ENCODE measurements around the gene SNX32. TPM values are rescaled to one million over a fixed set of nuclear protein-coding genes. Genes with fewer than 3 reads are reported as not detected.
"Not testable (repeated sequence)": the region's sequence is repeated elsewhere in the genome, so short reads cannot be mapped to it uniquely, and the experiment has no call there.

The SNX32 gene
- total and polyA plus RNA-seq, 4 donors: 0.14 to 0.88 (median 0.64) TPM

DNA sequence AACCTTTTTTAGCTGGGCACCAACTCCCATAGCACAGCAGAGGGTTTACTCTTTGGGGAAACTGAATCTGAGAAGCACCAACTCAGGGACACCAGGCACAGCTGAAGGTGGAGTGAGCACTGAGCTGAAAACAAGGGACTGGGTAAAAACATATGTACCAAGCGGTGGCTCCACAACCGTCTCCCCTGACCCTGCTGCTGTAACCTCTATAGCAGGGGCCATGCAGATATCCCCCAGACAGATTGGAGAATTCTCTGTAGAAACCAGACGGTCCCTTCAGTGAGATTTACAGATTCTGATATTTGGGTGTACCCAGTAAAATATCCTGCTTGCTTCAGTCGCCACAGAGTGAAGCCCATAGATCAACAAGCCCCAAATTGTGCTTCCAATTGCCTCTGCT lies 4.3 kb upstream of the SNX32 start:
- Histone ChIP-seq H3K4me1 (ENCODE audit: control insufficient read depth in 5 of 5, insufficient read depth in 5 of 5, low read length in 5 of 5) (peaks cover 0 to 12% (median 6%) of the 10 kb centered on the region in 5 donors), H3K9ac (ENCODE audit: insufficient read depth in 1 of 2, low read length in 2 of 2) (no peak overlapping the region), H3K4me3 (no peak overlapping the region), H3K9me3 (ENCODE audit: control insufficient read depth in 4 of 4, insufficient read depth in 3 of 4, low read length in 3 of 4) (peaks cover 0 to 2% (median 0%) of the 10 kb centered on the region in 4 donors), H3K27me3 (ENCODE audit: control insufficient read depth in 3 of 3, insufficient read depth in 3 of 3, low read length in 2 of 3) (no peaks in the 10 kb centered on the region), H3K27ac (ENCODE audit: low read depth in 1 of 2, low read length in 1 of 2) (no peak overlapping the region), H3K36me3 (ENCODE audit: control insufficient read depth in 4 of 4, insufficient read depth in 4 of 4, low read length in 4 of 4) (no peaks in the 10 kb centered on the region)
- TF ChIP-seq, protein P1, sequence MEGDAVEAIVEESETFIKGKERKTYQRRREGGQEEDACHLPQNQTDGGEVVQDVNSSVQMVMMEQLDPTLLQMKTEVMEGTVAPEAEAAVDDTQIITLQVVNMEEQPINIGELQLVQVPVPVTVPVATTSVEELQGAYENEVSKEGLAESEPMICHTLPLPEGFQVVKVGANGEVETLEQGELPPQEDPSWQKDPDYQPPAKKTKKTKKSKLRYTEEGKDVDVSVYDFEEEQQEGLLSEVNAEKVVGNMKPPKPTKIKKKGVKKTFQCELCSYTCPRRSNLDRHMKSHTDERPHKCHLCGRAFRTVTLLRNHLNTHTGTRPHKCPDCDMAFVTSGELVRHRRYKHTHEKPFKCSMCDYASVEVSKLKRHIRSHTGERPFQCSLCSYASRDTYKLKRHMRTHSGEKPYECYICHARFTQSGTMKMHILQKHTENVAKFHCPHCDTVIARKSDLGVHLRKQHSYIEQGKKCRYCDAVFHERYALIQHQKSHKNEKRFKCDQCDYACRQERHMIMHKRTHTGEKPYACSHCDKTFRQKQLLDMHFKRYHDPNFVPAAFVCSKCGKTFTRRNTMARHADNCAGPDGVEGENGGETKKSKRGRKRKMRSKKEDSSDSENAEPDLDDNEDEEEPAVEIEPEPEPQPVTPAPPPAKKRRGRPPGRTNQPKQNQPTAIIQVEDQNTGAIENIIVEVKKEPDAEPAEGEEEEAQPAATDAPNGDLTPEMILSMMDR (IDR thresholded peaks at IDR 0.05; ENCODE audit: control extremely low read depth, extremely low read depth): no peak
- ATAC-seq (ENCODE audit: insufficient read depth, low FRiP score): no peak
- 72 to 81% methylated on average over 4 of the region's 4 CpGs for WGBS, 2 donors
- no peak for DNase-seq

DNA sequence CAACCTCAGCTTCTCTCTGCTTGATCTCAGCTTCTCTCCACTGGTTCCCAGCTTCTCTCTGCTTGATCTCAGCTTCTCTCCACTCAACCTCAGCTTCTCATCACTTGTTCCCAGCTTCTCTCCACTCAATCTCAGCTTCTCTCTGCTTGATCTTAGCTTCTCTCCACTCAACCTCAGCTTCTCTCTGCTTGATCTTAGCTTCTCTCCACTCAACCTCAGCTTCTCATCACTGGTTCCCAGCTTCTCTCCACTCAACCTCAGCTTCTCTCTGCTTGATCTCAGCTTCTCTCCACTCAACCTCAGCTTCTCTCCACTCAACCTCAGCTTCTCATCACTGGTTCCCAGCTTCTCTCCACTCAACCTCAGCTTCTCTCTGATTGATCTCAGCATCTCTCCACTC lies 1.5 kb upstream of the SNX32 start:
- not testable (repeated sequence) for ATAC-seq (ENCODE audit: insufficient read depth, low FRiP score); H3K36me3 ChIP-seq (ENCODE audit: control insufficient read depth in 4 of 4, insufficient read depth in 4 of 4, low read length in 4 of 4); H3K27ac ChIP-seq (ENCODE audit: low read depth in 1 of 2, low read length in 1 of 2); H3K9me3 ChIP-seq (ENCODE audit: control insufficient read depth in 4 of 4, insufficient read depth in 3 of 4, low read length in 3 of 4); H3K27me3 ChIP-seq (ENCODE audit: control insufficient read depth in 3 of 3, insufficient read depth in 3 of 3, low read length in 2 of 3); DNase-seq; H3K9ac ChIP-seq (ENCODE audit: insufficient read depth in 1 of 2, low read length in 2 of 2); H3K4me3 ChIP-seq
- H3K4me1 ChIP-seq (ENCODE audit: control insufficient read depth in 5 of 5, insufficient read depth in 5 of 5, low read length in 5 of 5): peaks cover 0 to 14% (median 10%) of the 10 kb centered on the region in 5 donors

DNA sequence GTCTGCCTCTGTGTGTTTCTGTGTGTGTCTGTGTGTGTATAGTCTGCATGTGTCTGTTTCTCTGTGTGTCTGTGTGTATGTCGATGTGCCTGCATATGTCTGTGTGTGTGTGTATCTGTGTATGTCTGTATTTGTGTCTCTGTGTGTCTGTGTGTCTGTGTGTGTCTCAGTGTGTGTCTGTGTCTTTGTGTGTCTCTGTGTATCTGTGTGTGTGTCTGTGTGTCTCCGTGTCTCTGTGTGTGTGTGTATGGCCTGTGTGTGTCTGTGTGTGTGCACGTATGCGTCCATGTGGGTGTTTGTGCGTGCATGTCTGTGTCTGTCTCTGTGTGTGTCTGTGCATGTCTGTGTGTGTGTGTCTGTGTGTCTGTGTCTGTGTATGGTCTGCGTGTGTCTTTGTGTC lies 439 bp downstream of the SNX32 start:
- no peak overlapping the region for H3K27ac ChIP-seq (ENCODE audit: low read depth in 1 of 2, low read length in 1 of 2)
- H3K9me3 ChIP-seq (ENCODE audit: control insufficient read depth in 4 of 4, insufficient read depth in 3 of 4, low read length in 3 of 4): peaks cover 0 to 2% (median 0%) of the 10 kb centered on the region in 4 donors
- H3K36me3 ChIP-seq (ENCODE audit: control insufficient read depth in 4 of 4, insufficient read depth in 4 of 4, low read length in 4 of 4): no peaks in the 10 kb centered on the region
- H3K27me3 ChIP-seq (ENCODE audit: control insufficient read depth in 3 of 3, insufficient read depth in 3 of 3, low read length in 2 of 3): no peaks in the 10 kb centered on the region
- ATAC-seq (ENCODE audit: insufficient read depth, low FRiP score) (no peak), DNase-seq (no peak)
- H3K4me1 ChIP-seq (ENCODE audit: control insufficient read depth in 5 of 5, insufficient read depth in 5 of 5, low read length in 5 of 5): peaks cover 0 to 14% (median 10%) of the 10 kb centered on the region in 5 donors
- H3K9ac ChIP-seq (ENCODE audit: insufficient read depth in 1 of 2, low read length in 2 of 2): peak overlapping the region in 1 of 2 donors; percentile 43
- TF ChIP-seq, protein P1 (IDR thresholded peaks at IDR 0.05; ENCODE audit: control extremely low read depth, extremely low read depth): no peak
- 38 to 54% methylated on average over 6 of the region's 6 CpGs for WGBS, 2 donors
- no peak overlapping the region for H3K4me3 ChIP-seq

DNA sequence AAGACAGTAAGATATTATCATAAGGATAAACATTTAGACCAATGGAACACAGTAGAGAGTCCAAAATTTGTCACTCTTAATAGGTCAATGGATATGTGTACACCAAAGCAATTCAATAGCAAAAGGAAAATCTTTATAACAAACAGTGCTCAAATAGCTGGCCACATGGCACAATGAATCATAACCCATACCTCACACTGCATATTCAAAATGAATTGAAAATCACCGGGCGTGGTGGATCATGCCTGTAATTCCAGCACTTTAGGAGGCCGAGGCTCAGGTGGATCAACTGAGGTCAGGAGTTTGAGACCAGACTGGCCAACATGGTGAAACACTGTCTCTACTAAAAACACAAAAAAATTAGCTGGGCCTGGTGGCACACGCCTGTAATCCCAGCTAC lies 8.4 kb downstream of the SNX32 start:
- DNase-seq: no peak
- Histone ChIP-seq H3K9me3 (ENCODE audit: control insufficient read depth in 4 of 4, insufficient read depth in 3 of 4, low read length in 3 of 4) (no peaks in the 10 kb centered on the region), H3K4me3 (no peak overlapping the region), H3K9ac (ENCODE audit: insufficient read depth in 1 of 2, low read length in 2 of 2) (no peak overlapping the region), H3K27ac (ENCODE audit: low read depth in 1 of 2, low read length in 1 of 2) (no peak overlapping the region), H3K4me1 (ENCODE audit: control insufficient read depth in 5 of 5, insufficient read depth in 5 of 5, low read length in 5 of 5) (no peaks in the 10 kb centered on the region), H3K27me3 (ENCODE audit: control insufficient read depth in 3 of 3, insufficient read depth in 3 of 3, low read length in 2 of 3) (no peaks in the 10 kb centered on the region), H3K36me3 (ENCODE audit: control insufficient read depth in 4 of 4, insufficient read depth in 4 of 4, low read length in 4 of 4) (no peaks in the 10 kb centered on the region)
- 95 to 98% methylated on average over 4 of the region's 4 CpGs for WGBS, 2 donors
- TF ChIP-seq, protein P1 (IDR thresholded peaks at IDR 0.05; ENCODE audit: control extremely low read depth, extremely low read depth): no peak
- no peak for ATAC-seq (ENCODE audit: insufficient read depth, low FRiP score)
